IMR-90 (cell line): ENCODE data around the gene UNC13C. TPM values are rescaled to one million over a fixed set of nuclear protein-coding genes. Genes with fewer than 3 reads are reported as not detected.

Experiments used
- ATAC-seq: fragments of 200-7000 bp; cut with Tn5 transposase; 2 replicates; pipeline ENCODE4 v1.9.1; 2020; ENCODE audit warnings: low read depth, mild to moderate bottlenecking, moderate library complexity
- BruUV-seq: library from RNA; stranded (reverse); fragments of 400-500 nt; replicated peaks from 2 replicates; lab custom pipeline; 2021; lab: Mats Ljungman, UMichigan
- CTCF ChIA-PET: fragments of 300-600 bp; formaldehyde crosslinking; extraction: SDS; loops from one replicate; lab custom pipeline; 2021; ENCODE audit warnings: antibody characterized with exemption; lab: Yijun Ruan, JAX
- POLR2A ChIA-PET: fragments of 300-600 bp; sonication (Branson Sonifier 250); formaldehyde crosslinking; loops from one replicate; lab custom pipeline; 2022; ENCODE audit warnings: antibody characterized with exemption; ENCODE audit not compliant: unreplicated experiment; lab: Charles Lee
- DNase-seq: peaks from one replicate; pipeline ENCODE4 v3.0.0; 2013
- H2AFZ ChIP-seq: replicated peaks from 2 replicates; pipeline ENCODE3; 2013; ENCODE audit warnings: low read length, mild to moderate bottlenecking; ENCODE audit not compliant: poor library complexity
- H2AK5ac ChIP-seq: 2 replicates; pipeline ENCODE4 v1.6.1; 2013; ENCODE audit warnings: low read depth, low read length, inconsistent platforms
- H2AK9ac ChIP-seq: replicated peaks from 2 replicates; pipeline ENCODE3; 2013; ENCODE audit warnings: mild to moderate bottlenecking, low read depth, low read length, moderate library complexity; ENCODE audit not compliant: poor library complexity
- H2BK120ac ChIP-seq: 2 replicates; pipeline ENCODE4 v1.6.1; 2013; ENCODE audit warnings: low read depth, low read length, inconsistent platforms
- H2BK15ac ChIP-seq: 3 replicates; pipeline ENCODE4 v1.6.1; 2013; ENCODE audit warnings: low read depth, low read length, inconsistent platforms
- H2BK20ac ChIP-seq: 2 replicates; pipeline ENCODE4 v1.6.1; 2013; ENCODE audit warnings: low read depth, mild to moderate bottlenecking, inconsistent platforms, low read length, moderate library complexity
- H2BK5ac ChIP-seq: 2 replicates; pipeline ENCODE4 v1.6.1; 2013; ENCODE audit warnings: mild to moderate bottlenecking, low read depth, low read length, inconsistent platforms; ENCODE audit not compliant: poor library complexity, severe bottlenecking
- H3K14ac ChIP-seq: replicated peaks from 2 replicates; pipeline ENCODE4 v1.6.1; 2013; ENCODE audit warnings: low read depth, low read length, inconsistent platforms
- H3K18ac ChIP-seq: 2 replicates; pipeline ENCODE4 v1.6.1; 2013; ENCODE audit warnings: low read depth, low read length, control low read depth
- H3K23ac ChIP-seq: 2 replicates; pipeline ENCODE4 v1.6.1; 2013; ENCODE audit warnings: low read depth, low read length, inconsistent platforms
- H3K27ac ChIP-seq: 2 replicates; pipeline ENCODE4 v1.5.1; 2013; ENCODE audit warnings: mild to moderate bottlenecking, control low read depth, low read length; ENCODE audit not compliant: insufficient read depth
- H3K27me3 ChIP-seq: 2 replicates; pipeline ENCODE4 v1.6.1; 2013; ENCODE audit warnings: low read length; ENCODE audit not compliant: control insufficient read depth, insufficient read depth
- H3K36me3 ChIP-seq: 2 replicates; pipeline ENCODE4 v1.6.1; 2013; ENCODE audit warnings: low read length, mixed read lengths; ENCODE audit not compliant: control insufficient read depth, insufficient read depth
- H3K4ac ChIP-seq: 2 replicates; pipeline ENCODE4 v1.6.1; 2013; ENCODE audit warnings: low read depth, low read length, inconsistent platforms
- H3K4me1 ChIP-seq: 2 replicates; pipeline ENCODE4 v1.6.1; 2013; ENCODE audit warnings: low read length, mixed read lengths; ENCODE audit not compliant: control insufficient read depth, insufficient read depth
- H3K4me2 ChIP-seq: 2 replicates; pipeline ENCODE4 v1.6.1; 2013; ENCODE audit warnings: low read depth, mild to moderate bottlenecking, control low read depth, low read length, moderate library complexity
- H3K4me3 ChIP-seq: 2 replicates; pipeline ENCODE4 v1.5.1; 2013; ENCODE audit warnings: low read depth, mild to moderate bottlenecking, control low read depth, low read length, moderate library complexity; ENCODE audit not compliant: insufficient read depth
- H3K56ac ChIP-seq: 2 replicates; pipeline ENCODE4 v1.6.1; 2013; ENCODE audit warnings: low read length, inconsistent platforms; ENCODE audit not compliant: insufficient read depth; ENCODE audit errors: extremely low read depth
- H3K79me1 ChIP-seq, 2 experiments: 2 replicates each; pipeline ENCODE4 v1.6.1; 2013; ENCODE audit warnings: low read length in 2 of 2, inconsistent platforms in 1 of 2, low read depth in 1 of 2
- H3K9ac ChIP-seq: 2 replicates; pipeline ENCODE4 v1.6.1; 2013; ENCODE audit warnings: low read depth, low read length, control low read depth
- H3K9me1 ChIP-seq: 2 replicates; pipeline ENCODE4 v1.6.1; 2013; ENCODE audit warnings: low read length, inconsistent platforms; ENCODE audit not compliant: insufficient read depth
- H3K9me3 ChIP-seq: 2 replicates; pipeline ENCODE4 v1.6.1; 2013; ENCODE audit warnings: low read length; ENCODE audit not compliant: control insufficient read depth, insufficient read depth
- H4K20me1 ChIP-seq: 2 replicates; pipeline ENCODE4 v1.6.1; 2013; ENCODE audit warnings: low read length, inconsistent platforms; ENCODE audit not compliant: insufficient read depth
- H4K5ac ChIP-seq: 2 replicates; pipeline ENCODE4 v1.6.1; 2013; ENCODE audit warnings: mild to moderate bottlenecking, low read depth, low read length, control low read depth
- H4K8ac ChIP-seq, 2 experiments: 2 replicates each; pipeline ENCODE4 v1.6.1; 2013; ENCODE audit warnings: low read depth in 2 of 2, low read length in 2 of 2, control low read depth in 1 of 2, inconsistent platforms in 1 of 2
- H4K91ac ChIP-seq: 2 replicates; pipeline ENCODE4 v1.6.1; 2013; ENCODE audit warnings: low read depth, low read length, inconsistent platforms; ENCODE audit not compliant: insufficient read depth
- CEBPB ChIP-seq: IDR thresholded peaks from 2 replicates; pipeline ENCODE4 v1.6.1; 2012; ENCODE audit warnings: low read depth, low read length, improper control_type of control experiment
- CHD1 ChIP-seq: IDR thresholded peaks from 2 replicates; pipeline ENCODE4 v1.6.1; 2012; ENCODE audit warnings: low read depth, low read length, improper control_type of control experiment
- FOS ChIP-seq: fragments of 150-350 bp; IDR thresholded peaks from 2 replicates; pipeline ENCODE4 v1.6.1; 2016; ENCODE audit warnings: low read depth, low read length
- MAFK ChIP-seq: IDR thresholded peaks from 2 replicates; pipeline ENCODE4 v1.6.1; 2012; ENCODE audit warnings: low read depth, low read length, improper control_type of control experiment
- MAZ ChIP-seq: IDR thresholded peaks from 2 replicates; pipeline ENCODE4 v1.6.1; 2012; ENCODE audit warnings: low read depth, mild to moderate bottlenecking, low read length, improper control_type of control experiment, moderate library complexity, borderline replicate concordance
- NFE2L2 ChIP-seq: fragments of 150-350 bp; IDR thresholded peaks from 2 replicates; pipeline ENCODE4 v1.6.1; 2016; ENCODE audit warnings: low read depth, mild to moderate bottlenecking, low read length
- POLR2A ChIP-seq: IDR thresholded peaks from 2 replicates; pipeline ENCODE4 v1.6.1; 2012; ENCODE audit warnings: mild to moderate bottlenecking, low read depth, low read length
- RAD21 ChIP-seq: IDR thresholded peaks from 2 replicates; pipeline ENCODE4 v1.6.1; 2012; ENCODE audit warnings: low read length, improper control_type of control experiment
- RCOR1 ChIP-seq: IDR thresholded peaks from 2 replicates; pipeline ENCODE4 v1.6.1; 2012; ENCODE audit warnings: mild to moderate bottlenecking, low read length, improper control_type of control experiment; ENCODE audit not compliant: insufficient replicate concordance
- WGBS, 2 experiments: methylation state at CpG; one replicate each; pipeline versions ENCODE4 v1.1.5 to v1.1.7; 2013; ENCODE audit warnings: missing lambda C conversion rate in 2 of 2; ENCODE audit not compliant: insufficient read length in 1 of 2; ENCODE audit errors: extremely low coverage in 2 of 2; 5-methylcytosine and 5-hydroxymethylcytosine counted together
- dilution Hi-C: fragments of 300-500 bp; cut with HindIII; formaldehyde crosslinking; loops from one replicate; pipeline ENCODE4 v1.14.3; 2018; ENCODE audit warnings: low sequenced_read_pairs; ENCODE audit not compliant: unreplicated experiment
- in situ Hi-C: fragments of 300-500 bp; cut with MboI; formaldehyde crosslinking; loops from 3 replicates; pipeline ENCODE4 v1.14.3; 2019; ENCODE audit warnings: low sequenced_read_pairs, inconsistent platforms, mixed read lengths
- intact Hi-C: fragments of 100-400 bp; cut with micrococcal nuclease; formaldehyde crosslinking; loops from 2 replicates; pipeline ENCODE4 v1.10.0; 2022
- polyA plus RNA-seq, 3 experiments: library from polyadenylated mRNA; depleted of rRNA; stranded (reverse); fragments of >200 nt; gene quantifications; 2 replicates each; pipeline ENCODE4 v1.2.3, GENCODE V29; 2012; ENCODE audit warnings: low replicate concordance in 1 of 3
- total RNA-seq: library from RNA; depleted of rRNA; stranded (reverse); fragments of >200 nt; gene quantifications from 2 replicates; pipeline ENCODE4 v1.2.3, GENCODE V29; 2012
- TF ChIP-seq, protein P1 (sequence below): fragments of 150-350 bp; IDR thresholded peaks from 2 replicates; pipeline ENCODE4 v1.6.1; 2016; ENCODE audit warnings: low read depth, mild to moderate bottlenecking, low read length, moderate library complexity, borderline replicate concordance
- TF ChIP-seq, protein P2 (sequence below): conservative IDR thresholded peaks from 2 replicates; pipeline ENCODE4 v1.5.1; 2012; ENCODE audit warnings: mild to moderate bottlenecking, low read depth, low read length, improper control_type of control experiment

UNC13C gene
- total and polyA plus RNA-seq, 2 of the 4 experiments (the other 2 are of a cell fraction): not detected

DNA sequence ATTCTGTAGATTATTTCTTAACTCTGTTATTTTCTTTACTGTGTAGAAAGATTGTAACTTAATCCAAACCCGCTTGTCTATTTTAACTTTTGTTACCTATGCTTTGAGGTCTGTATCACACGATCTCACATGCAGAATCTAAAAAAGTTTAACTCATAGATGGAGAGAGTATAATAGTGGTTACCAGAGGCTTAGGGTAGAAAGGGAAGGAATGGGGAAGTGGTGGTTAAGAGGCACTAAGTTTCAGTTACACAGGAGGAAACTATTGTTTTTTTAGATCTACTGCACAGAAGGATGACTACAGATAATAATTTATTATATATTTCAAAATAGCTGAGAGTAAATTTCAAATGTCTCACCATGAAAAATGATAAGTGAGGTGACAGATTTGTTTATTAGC is 703.3 kb downstream of the UNC13C start:
- Histone ChIP-seq H3K9me3 (peaks cover 2% of the 10 kb centered on the region), H2AK9ac (no peak overlapping the region), H3K56ac (no peak overlapping the region), H2BK120ac (no peak overlapping the region), H3K9ac (no peak overlapping the region), H3K36me3 (no peaks in the 10 kb centered on the region), H3K14ac (no peak overlapping the region), H2BK5ac (no peak overlapping the region), H4K5ac (no peak overlapping the region), H2BK20ac (no peak overlapping the region), H3K79me1 (no peaks in the 10 kb centered on the region), H3K27ac (no peak overlapping the region), H3K27me3 (no peaks in the 10 kb centered on the region), H3K9me1 (no peaks in the 10 kb centered on the region), H3K4me1 (no peaks in the 10 kb centered on the region), H3K4me2 (no peak overlapping the region), H4K8ac (no peak overlapping the region), H3K23ac (no peak overlapping the region), H2AK5ac (no peak overlapping the region), H3K4me3 (no peak overlapping the region), H3K18ac (no peak overlapping the region), H4K20me1 (no peaks in the 10 kb centered on the region), H2BK15ac (no peak overlapping the region), H2AFZ (no peak overlapping the region), H4K91ac (no peak overlapping the region), H3K4ac (no peak overlapping the region)
- TF ChIP-seq FOS (no peak), CHD1 (no peak), POLR2A (no peak), MAFK (no peak), MAZ (no peak), CEBPB (no peak), RAD21 (no peak), NFE2L2 (no peak), RCOR1 (no peak)
- TF ChIP-seq, protein P1, sequence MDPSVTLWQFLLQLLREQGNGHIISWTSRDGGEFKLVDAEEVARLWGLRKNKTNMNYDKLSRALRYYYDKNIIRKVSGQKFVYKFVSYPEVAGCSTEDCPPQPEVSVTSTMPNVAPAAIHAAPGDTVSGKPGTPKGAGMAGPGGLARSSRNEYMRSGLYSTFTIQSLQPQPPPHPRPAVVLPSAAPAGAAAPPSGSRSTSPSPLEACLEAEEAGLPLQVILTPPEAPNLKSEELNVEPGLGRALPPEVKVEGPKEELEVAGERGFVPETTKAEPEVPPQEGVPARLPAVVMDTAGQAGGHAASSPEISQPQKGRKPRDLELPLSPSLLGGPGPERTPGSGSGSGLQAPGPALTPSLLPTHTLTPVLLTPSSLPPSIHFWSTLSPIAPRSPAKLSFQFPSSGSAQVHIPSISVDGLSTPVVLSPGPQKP: no peak
- TF ChIP-seq, protein P2, sequence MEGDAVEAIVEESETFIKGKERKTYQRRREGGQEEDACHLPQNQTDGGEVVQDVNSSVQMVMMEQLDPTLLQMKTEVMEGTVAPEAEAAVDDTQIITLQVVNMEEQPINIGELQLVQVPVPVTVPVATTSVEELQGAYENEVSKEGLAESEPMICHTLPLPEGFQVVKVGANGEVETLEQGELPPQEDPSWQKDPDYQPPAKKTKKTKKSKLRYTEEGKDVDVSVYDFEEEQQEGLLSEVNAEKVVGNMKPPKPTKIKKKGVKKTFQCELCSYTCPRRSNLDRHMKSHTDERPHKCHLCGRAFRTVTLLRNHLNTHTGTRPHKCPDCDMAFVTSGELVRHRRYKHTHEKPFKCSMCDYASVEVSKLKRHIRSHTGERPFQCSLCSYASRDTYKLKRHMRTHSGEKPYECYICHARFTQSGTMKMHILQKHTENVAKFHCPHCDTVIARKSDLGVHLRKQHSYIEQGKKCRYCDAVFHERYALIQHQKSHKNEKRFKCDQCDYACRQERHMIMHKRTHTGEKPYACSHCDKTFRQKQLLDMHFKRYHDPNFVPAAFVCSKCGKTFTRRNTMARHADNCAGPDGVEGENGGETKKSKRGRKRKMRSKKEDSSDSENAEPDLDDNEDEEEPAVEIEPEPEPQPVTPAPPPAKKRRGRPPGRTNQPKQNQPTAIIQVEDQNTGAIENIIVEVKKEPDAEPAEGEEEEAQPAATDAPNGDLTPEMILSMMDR: no peak
- in situ Hi-C loops (no loop called here), intact Hi-C loops (no loop called here), dilution Hi-C loops (no loop called here)
- DNase-seq (no peak), ATAC-seq (no peak)
- CTCF ChIA-PET: no interaction called here
- no TSS peak for BruUV-seq
- POLR2A ChIA-PET: no interaction called here
- no CpG with 5 or more reads among the region's 2 CpGs for WGBS, 2 experiments
